ENCODE data around the gene AGRN. TPM values are rescaled to one million over a fixed set of nuclear protein-coding genes. Genes with fewer than 3 reads are reported as not detected.

Gene AGRN
- total RNA-seq, 1 experiment from 2014 or later = 134 TPM

DNA sequence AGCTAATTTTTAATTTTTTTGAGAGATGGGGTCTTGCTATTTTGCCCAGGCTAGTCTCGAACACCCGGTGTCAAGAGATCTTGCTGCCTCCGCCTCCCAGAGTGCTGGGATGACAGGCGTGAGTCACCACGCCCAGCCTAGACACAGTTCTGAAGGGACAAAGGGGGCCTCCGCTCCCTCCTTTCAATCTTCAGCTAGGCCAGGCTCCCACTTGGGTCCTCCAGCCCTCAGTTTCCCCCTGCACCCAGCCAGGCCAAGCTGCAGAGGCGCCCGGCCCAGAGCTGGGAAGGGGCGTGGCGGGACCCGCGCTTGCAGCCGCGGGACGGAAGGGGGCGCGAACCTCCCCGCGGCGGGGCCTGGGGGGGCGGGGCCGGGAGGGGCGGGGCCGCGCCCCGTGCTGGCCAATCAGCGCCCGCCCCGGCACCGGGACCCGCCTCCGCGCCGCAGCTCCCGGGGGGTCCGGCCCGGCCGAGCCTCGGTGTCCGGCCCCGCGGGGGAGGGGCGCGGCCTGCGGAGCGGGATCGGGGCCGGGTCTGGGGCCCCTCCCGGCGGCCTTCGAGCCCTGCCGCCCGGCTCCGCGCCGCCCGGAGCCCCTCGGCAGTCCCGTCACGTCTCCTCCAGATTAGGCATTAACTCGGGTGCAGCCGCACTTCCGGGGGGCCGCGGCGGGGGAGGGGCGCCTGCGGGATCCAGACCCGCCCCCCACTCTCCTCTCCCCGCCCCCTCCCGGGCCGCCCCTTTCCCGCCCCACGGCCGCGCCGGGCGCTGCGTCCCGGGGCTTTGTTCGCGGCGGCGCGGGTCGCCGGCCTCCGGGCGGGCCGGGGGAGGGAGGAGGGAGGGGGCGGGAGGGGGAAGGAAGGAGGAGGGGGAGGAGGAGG is 559 bp upstream of the AGRN start:
- Histone ChIP-seq H2AFZ (ENCODE audit: low read depth, low read length, poor library complexity, severe bottlenecking) (no peak overlapping the region), H3K4me2 (ENCODE audit: low read length) (peak overlapping the region; percentile 78), H3K9ac (ENCODE audit: low read length) (peak overlapping the region; percentile 36; the same call in 1 of the 2 replicates), H4K20me1 (ENCODE audit: insufficient read depth) (no peaks in the 10 kb centered on the region), H3K79me2 (ENCODE audit: insufficient read depth, low read length) (peaks cover 38% of the 10 kb centered on the region), H3K9me2 (ENCODE audit: insufficient read depth) (no peaks in the 10 kb centered on the region), H3K27ac (ENCODE audit: low read depth, low read length) (peak overlapping the region; percentile 62), H3K9me3 (ENCODE audit: control insufficient read depth in 1 of 2, insufficient read depth in 1 of 2, low read depth in 1 of 2, low read length in 2 of 2) (no peaks in the 10 kb centered on the region), H3K4me1 (ENCODE audit: control insufficient read depth in 1 of 2, insufficient read depth in 2 of 2, low read length in 2 of 2) (peaks cover 44 to 67% of the 10 kb centered on the region in 2 experiments), H3K36me3 (ENCODE audit: control insufficient read depth in 1 of 2, insufficient read depth in 2 of 2, low read length in 2 of 2) (peaks cover 0 to 11% of the 10 kb centered on the region in 2 experiments; a peak in 2 of 4 replicates), H3K27me3 (ENCODE audit: insufficient read depth, low read length) (no peaks in the 10 kb centered on the region), H3K4me3 (replicated peaks in 1 of 2; ENCODE audit: low read depth in 1 of 2, low read length in 2 of 2) (peak overlapping the region; percentile 5 to 46; a peak in 2 of 4 replicates)
- ChIA-PET POLR2A (interaction anchor here (1.1 to 1.5 kb wide), 5 partner anchors 17 to 55 kb away, joined by 3 read pairs; partner anchors contain the start of gene RNF223), CTCF (interaction anchor here (1.0 to 3.9 kb wide), 5 partner anchors 13 to 272 kb away, joined by 4 to 17 read pairs (median 6); no protein-coding TSS in a partner anchor), RAD21 (ENCODE audit: low non-redundant PET in 1 of 2, low total read pairs in 2 of 2, uncharacterized antibody in 2 of 2, unreplicated experiment in 2 of 2) (interaction anchor here in 1 of 2 experiments (0.6 kb wide), 1 partner anchor 29 kb away, joined by 4 read pairs; no protein-coding TSS in a partner anchor)
- TF ChIP-seq ZNF274 (IDR thresholded peaks at IDR 0.05; ENCODE audit: low read depth, low read length) (no peak), ZFX (IDR thresholded peaks at IDR 0.05) (no peak)
- TF ChIP-seq, protein P1, sequence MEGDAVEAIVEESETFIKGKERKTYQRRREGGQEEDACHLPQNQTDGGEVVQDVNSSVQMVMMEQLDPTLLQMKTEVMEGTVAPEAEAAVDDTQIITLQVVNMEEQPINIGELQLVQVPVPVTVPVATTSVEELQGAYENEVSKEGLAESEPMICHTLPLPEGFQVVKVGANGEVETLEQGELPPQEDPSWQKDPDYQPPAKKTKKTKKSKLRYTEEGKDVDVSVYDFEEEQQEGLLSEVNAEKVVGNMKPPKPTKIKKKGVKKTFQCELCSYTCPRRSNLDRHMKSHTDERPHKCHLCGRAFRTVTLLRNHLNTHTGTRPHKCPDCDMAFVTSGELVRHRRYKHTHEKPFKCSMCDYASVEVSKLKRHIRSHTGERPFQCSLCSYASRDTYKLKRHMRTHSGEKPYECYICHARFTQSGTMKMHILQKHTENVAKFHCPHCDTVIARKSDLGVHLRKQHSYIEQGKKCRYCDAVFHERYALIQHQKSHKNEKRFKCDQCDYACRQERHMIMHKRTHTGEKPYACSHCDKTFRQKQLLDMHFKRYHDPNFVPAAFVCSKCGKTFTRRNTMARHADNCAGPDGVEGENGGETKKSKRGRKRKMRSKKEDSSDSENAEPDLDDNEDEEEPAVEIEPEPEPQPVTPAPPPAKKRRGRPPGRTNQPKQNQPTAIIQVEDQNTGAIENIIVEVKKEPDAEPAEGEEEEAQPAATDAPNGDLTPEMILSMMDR (IDR thresholded peaks at IDR 0.05 in 2 of 3, conservative IDR thresholded peaks at IDR 0.05 in 1 of 3; ENCODE audit: borderline replicate concordance in 1 of 3, insufficient read depth in 1 of 3, low read depth in 2 of 3, low read length in 2 of 3) = peak in 2 of 3 experiments; percentile 36 to 40; a peak in 4 of 6 replicates
- BruUV-seq (replicated peaks) = no TSS peak
- ATAC-seq (peak; percentile 74), DNase-seq (ENCODE audit: low read depth, low spot score) (peak; percentile 61)
- intact Hi-C loops (cut with micrococcal nuclease) = loop anchor here (5.0 kb wide), 1 partner anchor 43 kb away; no protein-coding TSS in a partner anchor

All from HCT116 (cell line).